OCI-LY7 (cell line): Measurements from ENCODE around the gene YIPF5. TPM values are rescaled to one million over a fixed set of nuclear protein-coding genes. Genes with fewer than 3 reads are reported as not detected.

Experiments
- BruUV-seq: library from RNA; stranded (reverse); fragments of 400-500 nt; replicated peaks from 2 replicates; lab custom pipeline; 2021; lab: Mats Ljungman, UMichigan
- CTCF ChIA-PET: fragments of 300-600 bp; sonication (Branson Sonifier 250); formaldehyde crosslinking; loops from one replicate; lab custom pipeline; 2022; ENCODE audit warnings: antibody characterized with exemption; ENCODE audit not compliant: unreplicated experiment; lab: Charles Lee
- POLR2A ChIA-PET: fragments of 300-600 bp; sonication (Branson Sonifier 250); formaldehyde crosslinking; loops from one replicate; lab custom pipeline; 2022; ENCODE audit warnings: antibody characterized with exemption; lab: Charles Lee
- DNase-seq: peaks from one replicate; pipeline ENCODE4 v3.0.0-alpha.2; 2015; ENCODE audit warnings: low spot score
- H2AFZ ChIP-seq: fragments of 200-600 bp; sonication (generic), shearing (Covaris generic); 2 replicates; pipeline ENCODE4 v1.6.1; 2014; ENCODE audit warnings: mild to moderate bottlenecking, antibody characterized with exemption, low read length, moderate library complexity
- H3K27ac ChIP-seq: fragments of 200-600 bp; sonication (generic); 2 replicates; pipeline ENCODE4 v1.5.1; 2014; ENCODE audit warnings: mixed run types, low read depth, mild to moderate bottlenecking, moderate library complexity, low read length, inconsistent platforms; ENCODE audit not compliant: poor library complexity, severe bottlenecking
- H3K36me3 ChIP-seq: fragments of 200-600 bp; sonication (generic); 2 replicates; pipeline ENCODE4 v1.6.1; 2014; ENCODE audit warnings: mild to moderate bottlenecking, antibody characterized with exemption, low read length, moderate library complexity, mixed read lengths; ENCODE audit not compliant: insufficient read depth
- H3K4me1 ChIP-seq: fragments of 200-600 bp; sonication (generic); 2 replicates; pipeline ENCODE4 v1.5.1; 2014; ENCODE audit warnings: mild to moderate bottlenecking, low read length; ENCODE audit not compliant: insufficient read depth, poor library complexity, severe bottlenecking
- H3K4me2 ChIP-seq: fragments of 200-600 bp; sonication (generic); 2 replicates; pipeline ENCODE4 v1.6.1; 2014; ENCODE audit warnings: mild to moderate bottlenecking, low read length
- H3K4me3 ChIP-seq: fragments of 200-600 bp; sonication (generic); 2 replicates; pipeline ENCODE4 v1.5.1; 2014; ENCODE audit warnings: mild to moderate bottlenecking, low read depth, low read length; ENCODE audit not compliant: poor library complexity, severe bottlenecking
- H3K79me2 ChIP-seq: fragments of 200-600 bp; sonication (generic); 2 replicates; pipeline ENCODE4 v1.6.1; 2016; ENCODE audit warnings: low read depth, mild to moderate bottlenecking, low read length, moderate library complexity, mixed read lengths; ENCODE audit not compliant: insufficient read depth
- H3K9me2 ChIP-seq: fragments of 200-600 bp; sonication (generic); 2 replicates; pipeline ENCODE4 v1.6.1; 2016; ENCODE audit warnings: mild to moderate bottlenecking, low read length, mixed read lengths; ENCODE audit not compliant: insufficient read depth
- H3K9me3 ChIP-seq: fragments of 200-600 bp; sonication (generic); 2 replicates; pipeline ENCODE4 v1.6.1; 2014; ENCODE audit warnings: mild to moderate bottlenecking, mixed run types, low read length, mixed read lengths
- H4K20me1 ChIP-seq: fragments of 200-600 bp; sonication (generic); 2 replicates; pipeline ENCODE4 v1.6.1; 2014; ENCODE audit warnings: mild to moderate bottlenecking, antibody characterized with exemption, low read length, moderate library complexity, mixed read lengths; ENCODE audit not compliant: insufficient read depth
- EZH2phosphoT487 ChIP-seq: fragments of 200-600 bp; sonication (generic); IDR thresholded peaks from 2 replicates; pipeline ENCODE4 v1.6.1; 2018; ENCODE audit warnings: low read depth, borderline replicate concordance, mild to moderate bottlenecking, mixed run types, antibody characterized with exemption, low read length, moderate library complexity, mixed read lengths
- intact Hi-C: fragments of 100-400 bp; cut with micrococcal nuclease; formaldehyde crosslinking; loops from one replicate; pipeline ENCODE4 v1.10.0; 2022; ENCODE audit not compliant: unreplicated experiment
- total RNA-seq, 2 experiments: library from RNA; depleted of rRNA in 1 of 2; stranded (reverse); fragments of >200 nt in 1 of 2; shearing (Covaris generic) in 1 of 2; gene quantifications; 2 replicates each; pipeline ENCODE4 v1.2.3, GENCODE V29; 2014 to 2022
- TF ChIP-seq, protein P1 (sequence below): fragments of 200-600 bp; sonication (generic); conservative IDR thresholded peaks from 2 replicates; pipeline ENCODE4 v1.5.1; 2014; ENCODE audit warnings: mild to moderate bottlenecking, antibody characterized with exemption, low read length, moderate library complexity, mixed read lengths

Gene YIPF5
- total RNA-seq, 2 experiments from 2014 or later = 11.9 to 23.1 TPM

DNA sequence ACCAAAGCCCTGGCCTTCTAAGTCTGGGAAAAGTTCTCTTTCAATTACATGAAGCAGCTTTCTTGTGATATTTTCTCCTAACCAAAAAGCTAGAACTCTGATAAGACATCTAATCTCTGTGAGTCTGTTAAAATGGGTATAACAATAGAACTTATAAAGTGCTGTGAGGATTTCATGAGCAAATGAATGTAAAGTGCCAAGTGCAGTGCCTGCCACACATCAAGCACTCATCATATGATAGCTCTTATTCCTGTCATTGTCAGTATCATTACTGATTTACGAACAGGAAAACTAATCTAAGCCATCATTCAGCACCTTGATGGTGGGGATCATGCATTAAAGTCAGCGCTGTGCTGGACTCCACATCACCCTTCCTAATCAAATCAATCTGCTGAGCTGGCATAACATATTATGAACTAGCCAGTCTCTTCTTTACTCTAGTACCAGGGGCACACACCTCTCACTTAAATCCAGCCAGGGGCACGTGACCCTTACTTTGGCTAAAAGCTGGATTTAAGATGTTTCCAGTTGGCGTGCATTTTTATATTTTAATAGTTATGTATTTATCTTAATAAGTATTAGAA, 37.3 kb downstream of the YIPF5 start:
- CTCF ChIA-PET = no interaction called here
- DNase-seq = no peak
- Histone ChIP-seq H3K27ac (no peak overlapping the region), H3K4me2 (no peak overlapping the region), H2AFZ (no peak overlapping the region), H3K4me3 (no peak overlapping the region), H3K9me2 (no peaks in the 10 kb centered on the region), H3K79me2 (no peaks in the 10 kb centered on the region), H4K20me1 (no peaks in the 10 kb centered on the region), H3K9me3 (no peaks in the 10 kb centered on the region), H3K4me1 (no peaks in the 10 kb centered on the region), H3K36me3 (no peaks in the 10 kb centered on the region)
- POLR2A ChIA-PET = interaction anchor here (0.5 to 1.7 kb wide), 3 partner anchors 15 to 1612 kb away, joined by 3 to 4 read pairs (median 4); no protein-coding TSS in a partner anchor
- no TSS peak for BruUV-seq
- intact Hi-C loops = no loop called here
- TF ChIP-seq, protein P1, sequence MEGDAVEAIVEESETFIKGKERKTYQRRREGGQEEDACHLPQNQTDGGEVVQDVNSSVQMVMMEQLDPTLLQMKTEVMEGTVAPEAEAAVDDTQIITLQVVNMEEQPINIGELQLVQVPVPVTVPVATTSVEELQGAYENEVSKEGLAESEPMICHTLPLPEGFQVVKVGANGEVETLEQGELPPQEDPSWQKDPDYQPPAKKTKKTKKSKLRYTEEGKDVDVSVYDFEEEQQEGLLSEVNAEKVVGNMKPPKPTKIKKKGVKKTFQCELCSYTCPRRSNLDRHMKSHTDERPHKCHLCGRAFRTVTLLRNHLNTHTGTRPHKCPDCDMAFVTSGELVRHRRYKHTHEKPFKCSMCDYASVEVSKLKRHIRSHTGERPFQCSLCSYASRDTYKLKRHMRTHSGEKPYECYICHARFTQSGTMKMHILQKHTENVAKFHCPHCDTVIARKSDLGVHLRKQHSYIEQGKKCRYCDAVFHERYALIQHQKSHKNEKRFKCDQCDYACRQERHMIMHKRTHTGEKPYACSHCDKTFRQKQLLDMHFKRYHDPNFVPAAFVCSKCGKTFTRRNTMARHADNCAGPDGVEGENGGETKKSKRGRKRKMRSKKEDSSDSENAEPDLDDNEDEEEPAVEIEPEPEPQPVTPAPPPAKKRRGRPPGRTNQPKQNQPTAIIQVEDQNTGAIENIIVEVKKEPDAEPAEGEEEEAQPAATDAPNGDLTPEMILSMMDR = no peak
- no peak for TF ChIP-seq EZH2phosphoT487

DNA sequence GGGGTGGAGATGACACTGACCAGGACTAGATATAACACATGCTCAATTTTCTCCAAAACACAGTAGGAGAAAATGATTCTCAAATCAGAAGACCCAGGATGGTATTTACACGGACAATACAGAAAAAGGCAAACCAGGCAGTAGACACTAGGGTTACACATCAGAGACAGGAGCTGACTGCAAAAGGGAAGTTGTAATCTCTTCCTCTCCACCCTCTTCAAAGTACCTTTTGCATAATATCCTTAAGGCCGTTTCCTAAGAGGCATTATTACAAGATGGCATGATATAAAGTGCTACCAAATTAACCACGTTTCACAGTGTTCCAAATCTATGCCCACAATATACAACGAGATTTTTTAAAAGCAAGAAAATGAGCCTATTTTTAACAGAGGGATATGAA, 39.2 kb downstream of the YIPF5 start:
- CTCF ChIA-PET = no interaction called here
- H3K4me3 ChIP-seq = no peak overlapping the region
- H3K9me3 ChIP-seq = no peaks in the 10 kb centered on the region
- H3K9me2 ChIP-seq = no peaks in the 10 kb centered on the region
- intact Hi-C loops = no loop called here
- no TSS peak for BruUV-seq
- H3K4me2 ChIP-seq = no peak overlapping the region
- no peak overlapping the region for H2AFZ ChIP-seq
- POLR2A ChIA-PET = interaction anchor here (0.7 to 1.0 kb wide), 2 partner anchors 9 to 16 kb away, joined by 3 to 4 read pairs; no protein-coding TSS in a partner anchor
- no peak overlapping the region for H3K27ac ChIP-seq
- H3K79me2 ChIP-seq = no peaks in the 10 kb centered on the region
- H4K20me1 ChIP-seq = no peaks in the 10 kb centered on the region
- TF ChIP-seq EZH2phosphoT487 = no peak
- TF ChIP-seq, protein P1 = no peak
- H3K4me1 ChIP-seq = no peaks in the 10 kb centered on the region
- no peaks in the 10 kb centered on the region for H3K36me3 ChIP-seq
- DNase-seq = no peak

DNA sequence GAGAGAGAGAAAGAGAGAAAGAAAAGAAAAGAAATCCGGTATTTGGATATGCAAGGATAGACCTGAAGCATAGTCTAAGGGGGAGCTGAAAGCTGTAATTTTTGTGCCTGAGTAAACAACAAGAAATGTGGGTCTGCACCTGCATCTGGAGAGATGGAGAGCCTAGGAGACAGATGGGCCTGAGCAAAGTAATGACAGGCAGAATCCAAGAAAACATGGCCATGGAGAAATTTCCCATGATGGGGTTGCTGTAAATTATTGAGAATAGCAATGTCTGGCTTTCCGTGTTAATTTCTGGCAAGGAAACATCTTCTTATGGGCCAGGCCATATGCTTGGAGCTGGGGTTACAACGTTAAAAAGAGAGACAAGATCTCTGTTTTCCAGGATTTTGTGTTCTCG, 40.2 kb downstream of the YIPF5 start:
- no peaks in the 10 kb centered on the region for H3K9me3 ChIP-seq
- no peak for TF ChIP-seq EZH2phosphoT487
- TF ChIP-seq, protein P1 = no peak
- no peak for DNase-seq
- H3K9me2 ChIP-seq = no peaks in the 10 kb centered on the region
- ChIA-PET CTCF (no interaction called here), POLR2A (interaction anchor here (1.0 kb wide), 1 partner anchor 17 kb away, joined by 3 read pairs; no protein-coding TSS in a partner anchor)
- no peaks in the 10 kb centered on the region for H3K4me1 ChIP-seq
- H3K4me2 ChIP-seq = no peak overlapping the region
- no peaks in the 10 kb centered on the region for H3K79me2 ChIP-seq
- no TSS peak for BruUV-seq
- H3K27ac ChIP-seq = no peak overlapping the region
- no peaks in the 10 kb centered on the region for H3K36me3 ChIP-seq
- H4K20me1 ChIP-seq = no peaks in the 10 kb centered on the region
- no peak overlapping the region for H3K4me3 ChIP-seq
- intact Hi-C loops = no loop called here
- H2AFZ ChIP-seq = no peak overlapping the region
